Measurements from ENCODE around the gene SH2D1B.

Gene SH2D1B

DNA sequence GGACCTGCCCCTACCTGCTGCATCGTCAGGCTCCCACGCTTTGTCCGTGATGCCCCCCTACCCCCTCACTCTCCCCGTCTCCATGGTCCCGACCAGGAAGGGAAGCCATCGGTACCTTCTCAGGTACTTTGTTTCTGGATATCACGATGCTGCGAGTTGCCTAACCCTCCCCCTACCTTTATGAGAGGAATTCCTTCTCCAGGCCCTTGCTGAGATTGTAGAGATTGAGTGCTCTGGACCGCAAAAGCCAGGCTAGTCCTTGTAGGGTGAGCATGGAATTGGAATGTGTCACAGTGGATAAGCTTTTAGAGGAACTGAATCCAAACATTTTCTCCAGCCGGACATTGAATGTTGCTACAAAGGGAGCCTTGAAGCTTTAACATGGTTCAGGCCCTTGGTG lies 44.2 kb downstream of the SH2D1B start:
- H3K4me3 ChIP-seq (replicated peaks; ENCODE audit: low read depth, low read length), result no peak overlapping the region
- no peak for DNase-seq (ENCODE audit: low read depth)

DNA sequence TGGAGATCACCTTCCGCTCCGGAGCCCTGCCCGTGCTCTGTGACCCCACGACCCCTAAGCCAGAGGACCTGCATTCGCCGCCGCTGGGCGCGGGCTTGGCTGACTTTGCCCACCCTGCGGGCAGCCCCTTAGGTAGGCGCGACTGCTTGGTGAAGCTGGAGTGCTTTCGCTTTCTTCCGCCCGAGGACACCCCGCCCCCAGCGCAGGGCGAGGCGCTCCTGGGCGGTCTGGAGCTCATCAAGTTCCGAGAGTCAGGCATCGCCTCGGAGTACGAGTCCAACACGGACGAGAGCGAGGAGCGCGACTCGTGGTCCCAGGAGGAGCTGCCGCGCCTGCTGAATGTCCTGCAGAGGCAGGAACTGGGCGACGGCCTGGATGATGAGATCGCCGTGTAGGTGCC lies 44.9 kb downstream of the SH2D1B start:
- TF ChIP-seq, protein P1, sequence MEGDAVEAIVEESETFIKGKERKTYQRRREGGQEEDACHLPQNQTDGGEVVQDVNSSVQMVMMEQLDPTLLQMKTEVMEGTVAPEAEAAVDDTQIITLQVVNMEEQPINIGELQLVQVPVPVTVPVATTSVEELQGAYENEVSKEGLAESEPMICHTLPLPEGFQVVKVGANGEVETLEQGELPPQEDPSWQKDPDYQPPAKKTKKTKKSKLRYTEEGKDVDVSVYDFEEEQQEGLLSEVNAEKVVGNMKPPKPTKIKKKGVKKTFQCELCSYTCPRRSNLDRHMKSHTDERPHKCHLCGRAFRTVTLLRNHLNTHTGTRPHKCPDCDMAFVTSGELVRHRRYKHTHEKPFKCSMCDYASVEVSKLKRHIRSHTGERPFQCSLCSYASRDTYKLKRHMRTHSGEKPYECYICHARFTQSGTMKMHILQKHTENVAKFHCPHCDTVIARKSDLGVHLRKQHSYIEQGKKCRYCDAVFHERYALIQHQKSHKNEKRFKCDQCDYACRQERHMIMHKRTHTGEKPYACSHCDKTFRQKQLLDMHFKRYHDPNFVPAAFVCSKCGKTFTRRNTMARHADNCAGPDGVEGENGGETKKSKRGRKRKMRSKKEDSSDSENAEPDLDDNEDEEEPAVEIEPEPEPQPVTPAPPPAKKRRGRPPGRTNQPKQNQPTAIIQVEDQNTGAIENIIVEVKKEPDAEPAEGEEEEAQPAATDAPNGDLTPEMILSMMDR (IDR thresholded peaks at IDR 0.05; ENCODE audit: low read length, missing control alignments), result no peak
- peak overlapping the region; percentile 62 for H3K4me3 ChIP-seq (replicated peaks; ENCODE audit: low read depth, low read length)
- DNase-seq (ENCODE audit: low read depth), result no peak

More for the DNA sequence above, 44.2 kb downstream of the SH2D1B start:
- TF ChIP-seq, protein P1 (IDR thresholded peaks at IDR 0.05; ENCODE audit: low read length, missing control alignments), result no peak

DNA sequence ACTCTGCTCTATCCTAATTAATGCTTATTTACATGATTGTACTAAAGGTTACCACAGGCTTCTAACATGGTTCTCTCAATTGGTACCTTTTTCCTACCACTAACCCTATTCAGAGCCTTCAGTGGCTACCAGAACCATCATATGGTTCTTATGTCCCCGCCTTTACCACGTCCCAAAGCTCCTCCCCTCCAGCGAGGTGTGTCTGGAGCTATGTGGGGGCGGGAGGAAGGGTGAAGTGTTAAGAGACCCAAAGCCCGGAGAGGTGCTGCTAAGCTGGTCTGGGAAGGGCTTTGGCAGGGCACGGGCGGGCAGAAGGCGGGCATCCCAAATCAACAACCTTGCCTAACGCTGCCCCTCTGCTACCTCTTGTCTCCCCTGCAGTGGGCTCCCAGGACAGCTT lies 45.3 kb downstream of the SH2D1B start:
- H3K4me3 ChIP-seq (replicated peaks; ENCODE audit: low read depth, low read length), result peak overlapping the region; percentile 62

DNA sequence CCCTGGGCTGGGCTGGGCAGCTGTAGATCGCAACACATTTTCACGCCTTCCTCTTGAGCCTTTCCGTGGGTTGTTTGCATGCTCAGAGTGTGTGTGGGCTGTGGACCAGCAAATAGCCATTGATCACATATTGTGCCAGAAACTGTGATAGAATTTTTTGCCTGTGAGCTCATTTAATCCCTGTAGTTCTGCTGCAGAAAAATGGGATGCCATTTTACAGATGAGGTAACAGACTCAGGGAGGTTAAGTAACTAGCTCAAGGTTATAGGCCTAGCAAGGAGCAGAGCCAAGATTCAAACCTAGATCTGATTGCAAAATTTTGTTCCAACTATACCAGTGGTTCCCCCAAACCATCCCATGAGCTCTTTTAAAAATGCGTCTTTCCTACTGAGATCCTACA lies 45.8 kb downstream of the SH2D1B start:
- TF ChIP-seq, protein P1 (IDR thresholded peaks at IDR 0.05; ENCODE audit: low read length, missing control alignments), result no peak
- DNase-seq (ENCODE audit: low read depth), result no peak

More for the DNA sequence above, 45.3 kb downstream of the SH2D1B start:
- no peak for DNase-seq (ENCODE audit: low read depth)
- TF ChIP-seq, protein P1 (IDR thresholded peaks at IDR 0.05; ENCODE audit: low read length, missing control alignments), result no peak

DNA sequence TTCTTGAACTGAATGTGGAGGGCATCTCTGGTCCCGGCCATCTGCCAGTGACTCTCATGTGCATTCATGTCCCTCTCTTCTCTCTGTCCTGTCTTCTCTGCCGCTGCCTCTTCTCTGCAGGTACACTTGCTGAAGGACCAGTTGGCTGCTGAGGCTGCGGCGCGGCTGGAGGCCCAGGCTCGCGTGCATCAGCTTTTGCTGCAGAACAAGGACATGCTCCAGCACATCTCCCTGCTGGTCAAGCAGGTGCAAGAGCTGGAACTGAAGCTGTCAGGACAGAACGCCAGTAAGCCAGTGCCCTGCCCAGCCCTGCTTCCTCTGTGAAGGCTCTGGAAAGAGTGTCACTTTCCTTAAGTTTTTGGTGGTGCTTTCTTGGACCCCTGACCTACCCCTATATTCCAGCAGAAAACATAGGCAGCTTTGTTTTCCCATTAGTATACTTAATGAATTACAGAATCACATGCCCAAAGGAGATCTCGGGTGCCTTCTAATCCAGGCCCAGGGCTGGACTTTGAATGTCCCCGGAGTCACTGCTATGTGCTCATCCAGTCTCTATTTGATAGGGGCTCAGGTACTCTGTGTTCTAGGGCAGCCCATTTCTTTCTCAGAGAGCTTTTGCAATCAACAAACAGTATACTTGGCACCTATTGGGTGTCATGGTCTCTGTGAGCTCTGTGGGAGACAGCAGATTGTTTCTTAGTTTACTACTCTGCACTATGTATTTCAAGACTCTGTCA lies 46.5 kb downstream of the SH2D1B start:
- TF ChIP-seq, protein P1 (IDR thresholded peaks at IDR 0.05; ENCODE audit: low read length, missing control alignments), result no peak
- no peak for DNase-seq (ENCODE audit: low read depth)
- H3K4me3 ChIP-seq (replicated peaks; ENCODE audit: low read depth, low read length), result no peak overlapping the region

More for the DNA sequence above, 45.8 kb downstream of the SH2D1B start:
- no peak overlapping the region for H3K4me3 ChIP-seq (replicated peaks; ENCODE audit: low read depth, low read length)

DNA sequence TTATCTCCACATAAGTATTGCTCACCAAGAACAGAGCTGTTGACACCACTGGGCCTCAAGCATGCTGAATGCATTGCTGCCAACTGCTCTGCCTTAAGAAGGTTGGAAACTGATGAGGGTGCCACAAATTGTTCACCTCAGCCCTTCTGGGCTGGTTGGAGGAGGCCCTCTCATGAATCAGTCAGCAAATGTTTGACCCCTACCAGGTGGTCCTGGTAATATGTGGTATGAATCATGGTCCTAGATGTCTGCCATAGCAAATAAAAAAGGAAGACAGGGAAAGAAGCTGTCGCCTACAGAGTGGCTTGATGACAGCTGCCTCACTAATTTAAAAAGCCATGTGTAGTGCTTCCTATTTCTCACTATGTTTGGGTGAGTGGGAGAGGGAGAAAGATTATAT lies 47.4 kb downstream of the SH2D1B start:
- no peak overlapping the region for H3K4me3 ChIP-seq (replicated peaks; ENCODE audit: low read depth, low read length)
- no peak for DNase-seq (ENCODE audit: low read depth)
- TF ChIP-seq, protein P1 (IDR thresholded peaks at IDR 0.05; ENCODE audit: low read length, missing control alignments), result no peak

DNA sequence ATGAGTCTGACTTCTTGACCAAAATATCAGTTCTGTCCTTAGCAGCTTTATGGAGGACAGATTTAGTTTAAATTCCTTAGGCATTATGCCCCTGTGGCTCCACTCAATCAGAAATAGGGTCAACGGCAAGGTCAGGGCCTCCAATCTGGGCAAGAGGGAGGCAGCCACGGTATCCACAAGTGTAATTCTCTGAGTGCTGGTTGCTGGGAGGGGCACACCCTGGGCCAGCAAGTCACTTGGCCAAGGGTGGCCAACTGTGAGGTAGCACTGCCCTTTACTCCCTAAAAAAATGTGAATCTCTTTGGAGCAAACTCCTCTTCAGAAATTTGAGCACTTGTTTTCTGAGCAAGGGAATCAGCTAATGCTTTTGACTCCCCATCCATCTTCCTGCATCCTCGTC lies 48.1 kb downstream of the SH2D1B start:
- TF ChIP-seq, protein P1 (IDR thresholded peaks at IDR 0.05; ENCODE audit: low read length, missing control alignments), result no peak
- no peak overlapping the region for H3K4me3 ChIP-seq (replicated peaks; ENCODE audit: low read depth, low read length)
- DNase-seq (ENCODE audit: low read depth), result no peak
